HS-5 (cell line): Measurements from ENCODE around the gene WDFY4.

Source experiments
- DNase-seq: peaks from one replicate; pipeline ENCODE4 v3.0.0-alpha.2; 2012; ENCODE audit warnings: low read depth

WDFY4 gene

DNA sequence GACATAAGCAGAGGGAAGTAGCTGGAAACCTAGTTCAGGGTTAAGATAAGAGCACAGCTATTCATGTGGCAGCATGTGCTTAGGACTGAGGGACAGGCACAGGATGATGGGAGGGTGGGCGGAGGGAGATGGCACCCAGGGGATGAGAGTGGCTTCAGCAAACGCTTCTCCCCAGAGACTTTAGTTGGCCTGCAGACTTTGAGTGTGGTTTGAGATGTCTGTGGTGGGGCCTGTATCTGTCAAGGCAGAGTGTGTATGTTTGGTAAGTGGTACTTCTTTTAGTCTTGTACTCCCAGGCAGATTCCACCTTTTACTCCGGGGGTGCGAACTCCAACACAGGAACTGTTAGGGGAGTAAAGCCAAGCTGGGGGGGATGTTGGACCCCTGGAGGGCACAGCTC, 88.9 kb downstream of the WDFY4 start:
- DNase-seq: no peak

DNA sequence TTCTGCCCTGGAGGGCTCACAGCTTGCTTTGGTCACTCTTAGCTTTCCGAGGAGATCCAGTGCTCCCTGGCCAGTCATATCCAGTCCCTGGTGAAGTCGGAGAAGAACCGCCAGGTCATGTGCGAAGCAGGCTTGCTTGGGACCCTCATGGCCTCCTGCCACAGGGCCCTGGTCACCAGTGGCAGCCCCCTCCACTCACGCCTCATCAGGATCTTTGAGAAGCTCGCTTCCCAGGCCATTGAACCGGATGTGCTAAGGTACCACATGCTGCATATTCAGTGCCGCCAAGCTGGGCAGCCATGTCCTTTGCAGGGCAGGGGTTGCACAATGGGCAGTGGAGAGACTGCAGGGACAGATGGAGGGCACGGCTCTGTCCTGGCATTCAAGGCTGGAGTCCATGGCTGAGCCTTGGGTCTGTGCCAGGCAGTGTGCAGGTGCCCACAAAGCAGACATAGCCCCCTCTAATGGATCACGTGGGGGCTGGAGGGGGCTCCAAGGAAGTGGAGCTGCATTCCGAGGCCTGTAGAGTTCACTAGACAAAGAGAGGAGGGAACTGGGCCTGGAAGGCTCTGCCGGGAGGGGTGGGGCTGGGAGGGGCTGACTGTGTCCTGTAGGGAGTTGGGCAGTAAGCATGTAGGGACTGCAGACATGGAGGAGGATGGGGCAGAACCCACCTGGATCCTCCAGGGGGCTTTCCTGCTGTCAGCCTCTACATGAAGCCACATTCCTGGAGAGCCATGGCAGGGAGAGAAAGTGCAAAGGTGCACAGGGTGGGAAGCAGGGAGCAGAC, 89.9 kb downstream of the WDFY4 start:
- DNase-seq: no peak

DNA sequence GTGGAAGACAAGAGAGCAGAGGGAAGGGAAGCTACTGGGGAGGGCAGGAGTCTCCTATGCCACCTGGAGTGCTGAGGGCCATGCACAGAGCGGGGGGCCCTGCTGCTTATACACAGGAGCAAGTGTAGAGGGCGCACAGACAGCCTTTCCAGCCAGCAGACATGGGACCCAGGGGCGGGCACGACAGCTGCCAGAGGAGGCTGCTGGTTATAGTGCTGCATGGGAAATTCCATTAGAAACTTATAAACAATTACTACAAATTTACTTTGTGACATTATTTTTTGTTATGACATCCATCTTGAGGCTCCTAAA, 90.5 kb downstream of the WDFY4 start:
- no peak for DNase-seq

DNA sequence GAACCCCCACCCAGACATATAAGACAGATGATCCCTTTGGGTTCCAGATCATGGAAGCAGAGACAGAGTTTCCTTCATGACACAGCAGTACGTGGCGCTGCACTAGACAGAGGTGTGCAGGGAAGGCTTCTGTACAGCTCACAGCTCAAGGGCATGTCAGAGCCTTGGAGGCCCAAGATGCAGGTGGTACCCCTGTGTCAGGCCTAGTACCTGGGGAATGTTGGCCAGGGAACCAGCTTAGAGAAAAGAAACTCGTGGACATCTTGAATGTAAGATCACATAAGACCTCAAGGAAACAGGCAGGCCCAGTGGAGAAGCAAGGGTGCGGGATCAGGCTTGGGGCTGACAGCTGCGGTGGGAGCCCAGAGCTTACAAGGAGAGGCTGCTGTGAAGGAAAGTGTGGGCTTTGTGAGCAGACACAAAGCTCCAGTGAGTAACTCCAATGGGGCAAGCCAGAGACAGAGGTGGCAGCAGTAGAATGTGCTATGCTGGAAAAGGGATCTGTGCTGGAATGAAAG, 91.4 kb downstream of the WDFY4 start:
- no peak for DNase-seq

DNA sequence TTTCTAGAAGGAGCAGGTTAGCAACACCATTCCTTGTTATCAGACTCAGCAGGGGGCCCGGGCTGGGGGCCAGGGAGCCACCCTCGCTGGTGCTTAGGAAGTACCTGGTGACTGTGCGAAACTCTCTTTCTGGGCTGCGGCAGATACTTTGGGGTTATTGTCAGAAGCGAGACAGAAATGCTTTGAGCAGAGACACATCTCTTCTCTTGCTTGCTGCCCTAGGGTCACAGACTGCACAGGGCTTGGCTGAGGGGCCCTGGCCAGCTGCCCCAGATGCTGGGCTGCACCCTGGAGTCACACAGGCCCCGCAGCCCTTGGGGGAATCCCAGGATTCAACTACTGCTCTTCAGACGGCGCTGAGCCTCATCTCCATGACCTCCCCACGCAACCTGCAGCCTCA, 91.9 kb downstream of the WDFY4 start:
- no peak for DNase-seq

DNA sequence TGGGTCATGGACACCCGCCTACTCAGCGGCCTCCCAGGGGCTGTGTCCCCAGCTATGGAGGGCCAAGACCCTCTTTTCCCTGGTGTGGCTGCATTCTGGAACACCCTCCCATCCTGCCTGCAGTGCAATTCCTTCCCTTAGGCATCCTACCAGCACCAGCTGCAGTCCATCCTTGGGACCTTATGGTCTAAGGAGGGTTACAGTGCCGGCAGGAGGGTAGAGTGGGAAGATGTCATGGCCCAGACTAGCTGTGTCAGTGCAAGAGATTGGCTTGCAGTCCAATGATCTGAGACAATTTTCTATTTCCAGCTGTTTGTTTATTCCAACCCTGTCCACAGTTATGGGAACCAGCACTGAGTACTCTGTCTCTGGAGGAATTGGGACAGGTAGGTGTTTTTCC, 92.4 kb downstream of the WDFY4 start:
- no peak for DNase-seq

DNA sequence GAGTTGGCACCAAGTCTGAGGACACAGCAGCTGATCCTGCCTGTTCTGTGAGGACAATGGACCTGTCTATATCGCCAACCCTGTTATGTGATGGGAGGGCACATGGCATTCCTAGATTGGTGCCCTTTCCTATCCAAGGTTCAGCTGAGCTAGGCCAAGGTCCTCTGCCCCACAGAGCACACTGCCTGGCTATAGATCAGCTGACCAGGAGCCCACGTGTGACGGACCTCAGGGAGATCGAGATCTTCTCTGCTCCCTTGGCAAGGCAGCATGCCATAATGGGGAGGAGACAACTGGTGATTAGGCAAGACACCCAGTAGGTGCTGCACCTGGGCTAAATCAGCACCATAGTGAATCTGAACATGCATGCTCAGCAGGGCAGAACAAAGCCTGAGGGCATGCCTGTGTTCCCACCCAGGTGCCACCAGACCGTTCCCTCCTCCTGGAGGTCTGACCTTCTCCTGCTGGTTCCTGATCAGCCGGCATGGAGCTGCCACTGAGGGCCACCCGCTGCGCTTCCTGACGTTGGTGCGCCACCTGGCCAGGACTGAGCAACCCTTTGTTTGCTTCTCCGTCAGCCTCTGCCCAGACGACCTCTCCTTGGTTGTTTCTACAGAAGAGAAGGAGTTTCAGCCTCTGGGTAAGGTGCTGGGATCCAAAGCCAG, 93.7 kb downstream of the WDFY4 start:
- DNase-seq: no peak

DNA sequence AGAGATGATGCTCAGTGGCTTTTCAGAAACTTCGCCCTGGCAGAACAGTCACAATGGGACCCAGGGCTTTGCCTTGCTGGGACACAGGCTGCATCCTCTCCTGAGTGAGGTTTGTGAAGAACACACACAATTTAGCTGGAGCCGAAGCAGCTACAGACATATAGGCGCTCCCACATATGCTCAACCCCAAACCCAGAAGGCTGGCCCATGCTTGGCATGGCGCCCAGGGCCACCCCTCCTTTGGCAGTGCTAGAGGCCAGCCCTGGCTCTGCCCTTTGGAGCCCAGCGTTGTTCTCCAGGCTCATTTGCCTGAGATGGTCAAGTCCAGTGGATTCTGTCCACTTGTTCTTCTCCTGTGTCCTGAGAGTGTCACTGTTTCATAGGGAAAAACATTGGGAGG, 94.4 kb downstream of the WDFY4 start:
- DNase-seq: no peak

DNA sequence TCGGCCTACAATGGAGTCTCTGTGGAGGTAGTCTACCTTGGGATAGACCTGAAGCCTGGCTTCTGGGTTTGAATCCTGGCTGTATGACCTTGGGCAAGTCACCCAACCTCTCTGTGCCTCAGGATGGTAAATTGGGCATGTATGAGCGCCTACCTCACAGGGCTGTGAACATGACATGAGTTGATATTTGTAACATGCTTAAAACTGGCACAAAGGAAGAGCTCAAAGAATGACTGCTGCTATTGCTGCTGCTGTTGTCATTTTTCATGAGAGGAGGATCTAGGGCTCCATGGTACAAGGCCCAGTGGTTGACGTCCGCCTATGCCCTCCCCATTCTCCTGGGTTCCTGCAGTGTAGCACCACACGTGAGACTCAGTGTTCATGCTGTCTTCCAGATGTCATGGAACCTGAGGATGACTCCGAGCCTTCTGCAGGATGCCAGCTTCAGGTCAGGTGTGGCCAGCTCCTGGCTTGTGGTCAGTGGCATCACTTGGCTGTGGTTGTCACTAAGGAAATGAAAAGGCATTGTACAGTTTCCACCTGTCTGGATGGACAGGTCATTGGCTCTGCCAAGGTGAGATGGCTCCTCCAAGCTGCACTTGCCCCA, 95.0 kb downstream of the WDFY4 start:
- DNase-seq: no peak

DNA sequence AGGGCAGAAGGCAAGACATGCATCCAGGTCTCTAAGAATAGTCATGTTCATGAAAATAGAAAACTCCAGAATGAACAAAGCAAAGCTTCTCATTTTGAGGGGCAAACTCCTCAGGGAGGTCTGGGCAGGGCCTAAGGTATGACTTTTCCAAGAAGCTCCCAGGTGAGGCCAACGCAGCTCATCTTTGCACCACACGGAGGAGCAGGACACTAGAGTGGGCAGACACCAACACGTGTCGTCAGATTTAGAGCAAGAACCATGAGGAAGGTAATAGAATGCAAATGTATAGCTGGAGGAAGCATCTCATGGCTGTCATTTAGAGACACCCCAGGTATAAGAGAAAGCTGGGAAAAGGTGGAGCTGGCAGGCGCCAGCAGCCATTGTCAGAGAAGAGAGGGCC, 95.7 kb downstream of the WDFY4 start:
- DNase-seq: no peak

DNA sequence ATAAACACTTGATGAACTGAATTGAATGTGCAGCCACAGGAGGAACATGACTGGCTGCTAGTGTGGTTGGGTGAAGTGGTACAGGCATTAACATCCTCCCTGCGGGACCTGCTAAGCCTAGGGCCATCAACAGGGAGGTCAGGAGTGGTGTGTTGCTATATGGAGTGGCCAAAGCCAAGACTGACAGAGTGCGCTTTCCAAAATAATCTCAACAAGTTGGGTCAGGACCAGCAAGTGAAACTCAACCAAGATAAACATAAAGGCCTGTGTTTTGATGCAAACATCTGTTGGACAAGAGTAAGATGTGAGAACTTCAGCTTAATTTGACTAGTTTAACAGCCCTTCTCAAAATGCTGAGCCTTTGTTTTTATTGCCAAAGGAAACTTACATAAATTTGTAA, 97.7 kb downstream of the WDFY4 start:
- DNase-seq: no peak

DNA sequence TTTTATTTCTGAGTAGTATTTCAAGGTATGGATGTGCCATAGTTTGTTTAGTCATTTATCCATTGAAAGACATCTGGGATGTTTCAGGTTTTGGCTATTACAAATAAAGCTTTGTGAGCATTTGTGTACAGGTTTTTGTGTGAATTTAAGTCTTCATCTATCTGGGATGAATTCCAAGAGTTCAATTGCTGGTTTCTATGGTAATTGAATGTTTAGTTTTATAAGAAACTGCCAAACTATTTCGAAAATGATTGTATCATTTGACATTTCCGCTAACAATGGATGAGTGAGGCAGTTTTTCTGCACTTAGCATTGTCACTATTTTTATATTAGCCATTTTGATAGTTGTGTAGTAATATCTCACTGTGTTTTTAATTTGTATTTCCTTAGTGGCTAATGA, 99.4 kb downstream of the WDFY4 start:
- DNase-seq: no peak

DNA sequence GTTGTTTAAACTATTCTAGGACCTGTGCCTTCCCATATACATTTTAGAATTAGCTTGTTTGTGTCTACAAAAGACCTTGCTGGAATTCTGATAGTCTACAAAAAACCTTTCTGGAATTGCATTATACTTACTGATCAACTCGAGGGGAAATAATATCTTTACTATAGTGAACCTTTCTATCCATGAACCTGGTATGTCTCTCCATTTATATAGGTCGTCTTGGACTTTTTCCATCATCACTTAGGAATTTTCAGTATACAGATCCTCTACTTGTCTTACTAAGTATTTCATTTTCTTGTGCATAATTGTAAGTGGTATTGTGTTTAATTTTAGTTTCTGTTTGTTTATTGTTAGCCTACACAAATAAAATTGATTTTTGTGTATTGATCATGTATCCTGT, 101.1 kb downstream of the WDFY4 start:
- no peak for DNase-seq

DNA sequence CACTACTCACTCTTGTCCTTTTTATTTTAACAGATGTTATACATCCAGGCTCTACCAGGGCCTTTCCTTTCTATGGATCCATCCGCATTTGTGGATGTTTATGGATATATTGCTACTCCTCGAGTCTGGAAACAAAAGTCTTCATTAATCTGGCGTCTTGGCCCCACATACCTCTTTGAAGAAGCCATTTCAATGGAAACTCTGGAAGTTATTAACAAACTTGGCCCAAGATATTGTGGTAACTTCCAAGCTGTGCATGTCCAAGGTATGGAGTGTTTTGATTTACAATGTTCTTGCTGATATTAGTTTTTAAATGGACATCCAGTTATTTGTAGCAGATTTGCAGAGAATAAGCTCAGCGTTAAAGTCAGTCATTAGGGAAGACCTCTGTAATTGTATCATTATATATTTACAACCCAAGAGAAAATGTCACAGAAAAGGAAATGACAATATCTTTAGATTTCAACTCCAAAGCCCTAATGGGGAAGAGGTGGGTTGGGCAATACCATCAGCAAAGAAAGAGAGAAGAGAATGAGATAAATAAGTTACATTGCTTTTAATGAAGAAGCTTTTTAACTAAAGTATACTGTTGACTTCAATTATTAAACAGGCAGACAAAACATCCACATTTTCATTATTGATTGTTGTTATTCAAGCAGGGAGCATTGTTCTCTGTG, 102.1 kb downstream of the WDFY4 start:
- no peak for DNase-seq

DNA sequence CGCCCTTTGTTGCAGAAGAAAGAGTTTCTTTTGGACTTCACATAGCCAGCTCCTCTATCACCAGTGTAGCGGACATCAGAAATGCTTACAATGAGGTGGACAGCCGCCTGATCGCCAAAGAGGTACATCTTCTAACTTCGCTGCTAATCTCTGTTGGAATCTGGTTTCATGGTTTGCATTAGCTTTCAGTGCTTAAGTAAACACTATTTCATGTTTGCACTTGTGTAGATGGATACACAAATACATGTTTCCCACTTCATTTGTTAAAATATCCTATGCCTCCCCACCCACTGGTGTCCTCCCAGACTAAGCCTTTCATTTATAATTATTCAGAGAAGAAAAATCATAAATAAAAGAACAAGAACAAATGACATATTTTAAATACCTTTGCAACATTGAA, 103.9 kb downstream of the WDFY4 start:
- no peak for DNase-seq

DNA sequence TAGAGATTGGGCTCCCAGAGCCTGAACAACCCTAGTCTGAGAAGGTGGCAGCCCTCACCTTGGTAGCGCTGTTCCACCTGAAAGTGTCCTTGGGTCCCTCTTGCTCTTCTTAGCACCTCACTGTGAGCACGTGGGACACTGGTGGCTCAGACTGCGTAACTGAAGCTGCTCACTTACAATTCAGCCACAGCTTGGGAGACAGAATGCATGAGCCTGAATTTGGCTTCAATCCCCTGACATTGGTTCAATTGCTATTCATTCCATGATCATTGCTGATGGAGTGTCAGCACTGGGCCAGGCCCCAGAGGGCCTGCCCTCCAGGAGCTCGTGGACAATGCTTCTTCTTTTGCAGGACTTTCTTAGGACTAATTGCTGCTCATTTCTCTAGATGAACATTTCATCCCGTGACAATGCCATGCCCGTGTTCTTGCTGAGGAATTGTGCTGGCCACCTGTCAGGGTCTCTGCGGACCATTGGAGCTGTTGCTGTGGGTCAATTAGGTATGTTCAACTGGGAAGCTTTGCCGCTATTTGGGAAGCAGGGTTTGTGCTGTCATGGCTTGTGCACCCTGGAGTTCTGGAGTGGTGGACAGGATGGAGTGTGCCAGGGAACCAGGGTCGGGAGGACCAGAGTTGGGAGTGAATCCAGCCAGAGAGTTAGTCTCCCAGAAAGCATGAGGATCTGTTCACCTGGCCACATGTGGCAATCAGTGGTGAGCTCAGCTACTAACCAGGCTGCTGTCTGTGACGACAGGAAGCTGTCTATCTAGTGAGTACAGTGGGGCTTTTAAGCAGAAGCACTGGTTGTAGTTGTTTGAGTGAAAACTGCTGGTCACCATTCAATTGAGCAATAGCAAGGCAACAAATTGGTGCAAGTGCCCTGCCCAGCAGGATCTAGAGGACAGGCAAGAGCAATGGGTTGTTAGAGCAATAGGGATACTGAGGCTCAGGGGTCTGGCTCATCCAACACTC, 105.1 kb downstream of the WDFY4 start:
- no peak for DNase-seq

DNA sequence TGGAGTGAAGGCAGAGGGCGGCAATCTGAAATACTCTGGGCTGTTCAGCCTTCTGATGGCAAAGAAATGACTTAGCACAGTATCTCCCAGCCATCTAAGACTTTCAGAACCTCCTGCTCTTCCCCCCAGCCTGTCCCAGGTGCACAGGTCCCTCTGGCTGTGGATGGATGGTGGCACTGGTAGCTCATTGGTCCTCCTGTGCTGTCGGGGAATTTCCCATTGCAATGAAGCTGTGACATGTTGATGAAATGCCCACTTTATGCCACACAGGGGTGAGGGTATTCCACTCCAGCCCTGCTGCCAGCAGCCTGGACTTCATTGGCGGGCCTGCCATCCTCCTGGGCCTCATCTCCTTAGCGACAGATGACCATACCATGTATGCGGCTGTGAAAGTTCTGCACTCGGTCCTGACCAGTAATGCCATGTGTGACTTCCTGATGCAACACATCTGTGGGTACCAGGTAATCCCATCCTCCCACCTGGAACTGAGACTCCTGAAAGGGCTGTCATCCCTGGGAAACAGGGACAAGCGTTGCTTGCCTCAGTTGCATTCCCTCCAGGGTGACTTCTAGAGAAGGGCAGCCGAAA, 105.9 kb downstream of the WDFY4 start:
- DNase-seq: no peak

DNA sequence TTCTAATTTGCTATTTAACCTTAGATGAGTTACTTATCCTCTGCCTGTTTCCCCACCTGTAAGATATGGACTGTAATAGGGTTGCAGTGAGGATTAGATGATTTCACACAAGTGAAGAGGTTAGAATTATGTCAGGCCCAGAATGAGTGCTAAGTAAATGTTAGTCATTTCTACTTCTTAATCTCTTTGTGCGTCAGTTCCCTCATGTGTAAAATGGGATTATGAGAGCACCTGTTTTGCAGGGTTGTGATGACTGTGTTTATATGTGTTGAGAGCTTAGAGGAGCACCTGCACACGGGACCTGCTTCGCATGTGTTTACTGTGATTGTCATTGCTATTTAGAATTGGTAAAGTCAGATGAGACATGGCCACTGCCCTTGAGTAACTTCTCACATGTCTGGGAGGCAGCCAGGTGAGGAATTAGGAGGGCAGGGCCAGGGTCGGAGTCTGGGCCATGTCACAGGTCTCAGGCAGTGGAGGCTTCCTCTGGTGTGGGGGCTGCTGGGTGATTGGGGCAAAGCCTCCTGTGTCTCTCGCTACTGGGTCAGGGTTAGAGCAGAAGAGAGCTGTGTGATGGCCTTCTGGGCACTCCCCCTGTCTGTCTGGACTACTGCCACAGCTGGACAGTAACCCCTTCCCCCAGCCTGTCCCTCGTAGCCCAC, 106.7 kb downstream of the WDFY4 start:
- no peak for DNase-seq

DNA sequence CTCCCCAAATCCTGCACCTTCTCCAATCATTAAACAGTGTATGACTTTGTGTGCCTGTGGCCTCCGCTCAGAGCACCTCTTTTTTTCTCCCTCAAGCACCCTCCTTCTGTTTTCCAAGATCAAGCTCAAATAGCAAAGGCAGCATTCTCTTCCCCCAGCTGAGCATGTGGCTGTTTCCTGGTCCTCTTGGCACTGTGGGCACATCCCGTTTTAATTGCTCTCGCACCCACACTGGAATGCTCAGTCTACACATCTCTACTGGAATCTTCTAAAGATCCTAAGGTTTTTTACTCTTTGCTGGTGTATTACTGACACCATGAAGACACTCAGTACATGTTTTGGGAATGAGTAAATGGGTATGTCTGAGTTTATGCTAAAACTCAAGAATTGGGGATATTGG, 107.4 kb downstream of the WDFY4 start:
- DNase-seq: no peak

DNA sequence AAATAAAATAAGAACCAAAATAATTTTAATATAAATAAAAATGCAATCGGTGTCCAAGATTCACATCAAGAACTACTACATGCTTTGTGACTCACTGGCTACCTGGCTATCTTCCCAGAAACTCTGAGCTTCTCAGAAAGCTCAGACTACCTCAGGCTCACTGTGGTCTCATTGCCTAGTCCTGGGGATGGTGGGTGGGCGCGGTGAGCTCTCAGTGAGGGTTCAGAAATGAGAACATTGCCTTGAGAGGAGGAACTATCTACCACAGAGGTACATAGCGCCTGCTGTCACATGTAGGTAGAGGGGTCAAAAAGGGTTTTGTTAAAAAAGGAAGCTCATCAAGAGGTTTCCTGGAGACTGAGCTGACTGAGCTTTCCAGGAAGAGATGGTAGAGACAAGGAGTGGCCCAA, 108.0 kb downstream of the WDFY4 start:
- no peak for DNase-seq

DNA sequence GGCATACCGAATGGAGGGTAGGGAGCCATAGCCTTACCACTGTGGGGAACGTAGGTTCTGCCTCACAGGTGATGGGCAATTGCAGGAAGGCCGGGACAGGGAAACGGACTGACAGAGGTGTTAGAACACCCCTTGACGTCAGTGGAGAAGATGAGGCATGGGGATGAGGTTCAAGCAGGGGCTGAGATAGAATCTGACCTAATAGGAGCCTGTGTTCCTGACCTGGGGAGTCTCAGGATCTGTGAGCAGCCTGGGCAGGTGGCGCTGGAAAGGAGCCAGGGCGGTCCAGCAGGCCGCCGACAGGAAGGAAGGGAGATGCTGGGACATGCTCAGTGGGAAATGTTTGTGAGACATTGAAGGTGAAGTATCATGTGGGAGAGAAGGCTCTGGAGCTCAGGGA, 109.4 kb downstream of the WDFY4 start:
- DNase-seq: no peak
